GM19099 (cell line): ENCODE results near the gene ATP8B1.

ENCODE experiments used
- POLR2A ChIP-seq: IDR thresholded peaks from 3 replicates; pipeline ENCODE4 v1.6.1; 2011; ENCODE audit warnings: low read depth; ENCODE audit not compliant: insufficient read length; ENCODE audit errors: extremely low read depth

ATP8B1 gene

GRCh38 chr18:57802213-57803102 lies 657 bp downstream of the ATP8B1 start:
- TF ChIP-seq POLR2A: no peak

GRCh38 chr18:57801761-57802212 lies 1.3 kb downstream of the ATP8B1 start:
- TF ChIP-seq POLR2A: no peak

- no peak for TF ChIP-seq POLR2A
Measured at GRCh38 chr18:57801325-57801724, 1.8 kb downstream of the ATP8B1 start.

GRCh38 chr18:57798713-57799373 lies 4.3 kb downstream of the ATP8B1 start:
- no peak for TF ChIP-seq POLR2A

GRCh38 chr18:57797209-57797651 lies 5.9 kb downstream of the ATP8B1 start:
- TF ChIP-seq POLR2A: no peak

- no peak for TF ChIP-seq POLR2A
Measured at GRCh38 chr18:57794951-57795728, 8.0 kb downstream of the ATP8B1 start.

GRCh38 chr18:57793302-57793986 lies 9.7 kb downstream of the ATP8B1 start:
- TF ChIP-seq POLR2A: no peak

- TF ChIP-seq POLR2A: no peak
Measured at GRCh38 chr18:57792631-57793301, 10.3 kb downstream of the ATP8B1 start.

GRCh38 chr18:57791911-57792310 lies 11.2 kb downstream of the ATP8B1 start:
- TF ChIP-seq POLR2A: no peak

- no peak for TF ChIP-seq POLR2A
Measured at GRCh38 chr18:57791192-57791591, 11.9 kb downstream of the ATP8B1 start.

GRCh38 chr18:57790316-57790715 lies 12.8 kb downstream of the ATP8B1 start:
- TF ChIP-seq POLR2A: no peak

GRCh38 chr18:57789759-57790158 lies 13.4 kb downstream of the ATP8B1 start:
- TF ChIP-seq POLR2A: no peak

- TF ChIP-seq POLR2A: no peak
Measured at GRCh38 chr18:57789090-57789489, 14.0 kb downstream of the ATP8B1 start.

GRCh38 chr18:57787068-57787685 lies 15.9 kb downstream of the ATP8B1 start:
- no peak for TF ChIP-seq POLR2A

- TF ChIP-seq POLR2A: no peak
Measured at GRCh38 chr18:57785751-57786437, 17.2 kb downstream of the ATP8B1 start.
